H9 (cell line): ENCODE results near the gene OSBPL10. TPM values are rescaled to one million over a fixed set of nuclear protein-coding genes. Genes with fewer than 3 reads are reported as not detected.

Experiments
- DNase-seq: peaks from one replicate; pipeline ENCODE4 v3.0.0-alpha.2; 2017
- H2AFZ ChIP-seq: one replicate; pipeline ENCODE4 v1.6.1; 2013; ENCODE audit warnings: mild to moderate bottlenecking, low read length, control low read depth, moderate library complexity
- H2AK5ac ChIP-seq: 2 replicates; pipeline ENCODE4 v1.6.1; 2013; ENCODE audit warnings: low read length, control low read depth, mixed read lengths; ENCODE audit not compliant: insufficient read length
- H2BK120ac ChIP-seq: one replicate; pipeline ENCODE4 v1.6.1; 2013; ENCODE audit warnings: low read depth, mild to moderate bottlenecking, low read length, control low read depth, inconsistent platforms; ENCODE audit not compliant: poor library complexity, severe bottlenecking
- H2BK12ac ChIP-seq: 2 replicates; pipeline ENCODE4 v1.6.1; 2013; ENCODE audit warnings: low read length, control low read depth, mixed read lengths, low read depth; ENCODE audit not compliant: insufficient read length
- H2BK15ac ChIP-seq: 2 replicates; pipeline ENCODE4 v1.6.1; 2013; ENCODE audit warnings: low read depth, low read length, control low read depth
- H2BK20ac ChIP-seq: one replicate; pipeline ENCODE4 v1.6.1; 2013; ENCODE audit warnings: low read depth, mild to moderate bottlenecking, low read length, control low read depth, inconsistent platforms; ENCODE audit not compliant: poor library complexity, severe bottlenecking
- H2BK5ac ChIP-seq: 2 replicates; pipeline ENCODE4 v1.6.1; 2013; ENCODE audit warnings: low read length, control low read depth, mixed read lengths; ENCODE audit not compliant: insufficient read length
- H3K14ac ChIP-seq: 2 replicates; pipeline ENCODE4 v1.6.1; 2013; ENCODE audit warnings: low read length, control low read depth; ENCODE audit not compliant: insufficient read depth
- H3K18ac ChIP-seq: 2 replicates; pipeline ENCODE4 v1.6.1; 2013; ENCODE audit warnings: low read depth, mild to moderate bottlenecking, mixed read lengths, low read length, control low read depth; ENCODE audit not compliant: insufficient read length
- H3K23ac ChIP-seq: 2 replicates; pipeline ENCODE4 v1.6.1; 2013; ENCODE audit warnings: low read length, control low read depth, mixed read lengths, low read depth; ENCODE audit not compliant: insufficient read length
- H3K23me2 ChIP-seq: 2 replicates; pipeline ENCODE4 v1.6.1; 2013; ENCODE audit warnings: low read depth, mild to moderate bottlenecking, mixed read lengths, low read length, control low read depth; ENCODE audit not compliant: insufficient read length, poor library complexity, severe bottlenecking
- H3K27ac ChIP-seq: 2 replicates; pipeline ENCODE4 v1.5.1; 2013; ENCODE audit warnings: low read length, control low read depth, mixed read lengths, low read depth; ENCODE audit not compliant: insufficient read length
- H3K27me3 ChIP-seq: 2 replicates; pipeline ENCODE4 v1.6.1; 2013; ENCODE audit warnings: low read length, control low read depth, inconsistent platforms; ENCODE audit not compliant: insufficient read depth
- H3K4ac ChIP-seq: 2 replicates; pipeline ENCODE4 v1.6.1; 2013; ENCODE audit warnings: low read depth, mild to moderate bottlenecking, control low read depth, inconsistent platforms, low read length, moderate library complexity
- H3K4me1 ChIP-seq: 2 replicates; pipeline ENCODE4 v1.6.1; 2013; ENCODE audit warnings: low read length, control low read depth, inconsistent platforms; ENCODE audit not compliant: insufficient read depth
- H3K4me2 ChIP-seq: 2 replicates; pipeline ENCODE4 v1.6.1; 2013; ENCODE audit warnings: low read length, control low read depth, mixed read lengths; ENCODE audit not compliant: insufficient read length, insufficient read depth
- H3K56ac ChIP-seq: 2 replicates; pipeline ENCODE4 v1.6.1; 2013; ENCODE audit warnings: low read depth, mild to moderate bottlenecking, mixed read lengths, low read length, control low read depth; ENCODE audit not compliant: insufficient read length
- H3K79me1 ChIP-seq: 2 replicates; pipeline ENCODE4 v1.6.1; 2013; ENCODE audit warnings: low read depth, mild to moderate bottlenecking, moderate library complexity, low read length, control low read depth, inconsistent platforms; ENCODE audit not compliant: insufficient read depth, poor library complexity, severe bottlenecking
- H3K79me2 ChIP-seq: 2 replicates; pipeline ENCODE4 v1.6.1; 2013; ENCODE audit warnings: low read length, control low read depth, inconsistent platforms; ENCODE audit not compliant: insufficient read depth
- H3K9ac ChIP-seq: 2 replicates; pipeline ENCODE4 v1.6.1; 2013; ENCODE audit warnings: low read length, control low read depth, mixed read lengths; ENCODE audit not compliant: insufficient read length; ENCODE audit errors: extremely low read depth
- H3K9me3 ChIP-seq: one replicate; pipeline ENCODE4 v1.6.1; 2013; ENCODE audit warnings: low read depth, low read length, inconsistent platforms; ENCODE audit not compliant: control insufficient read depth
- H3T11ph ChIP-seq: one replicate; pipeline ENCODE4 v1.6.1; 2013; ENCODE audit warnings: mild to moderate bottlenecking, low read length, control low read depth, inconsistent platforms
- H4K20me1 ChIP-seq: one replicate; pipeline ENCODE4 v1.6.1; 2013; ENCODE audit not compliant: control insufficient read depth, insufficient read length, insufficient read depth
- H4K5ac ChIP-seq: 2 replicates; pipeline ENCODE4 v1.6.1; 2013; ENCODE audit warnings: low read depth, mild to moderate bottlenecking, mixed read lengths, low read length, control low read depth; ENCODE audit not compliant: insufficient read length
- H4K8ac ChIP-seq: replicated peaks from 2 replicates; pipeline ENCODE4 v1.6.1; 2013; ENCODE audit warnings: low read length, control low read depth, mixed read lengths, low read depth; ENCODE audit not compliant: insufficient read length
- H4K91ac ChIP-seq: 2 replicates; pipeline ENCODE4 v1.6.1; 2013; ENCODE audit warnings: low read depth, mild to moderate bottlenecking, moderate library complexity, mixed read lengths, low read length, control low read depth; ENCODE audit not compliant: insufficient read length
- H3K27ac Mint-ChIP-seq, 3 experiments: 2 replicates in 2 of 3; 3 replicates in 1 of 3; pipeline ENCODE4 v1.8.0; 2020 to 2021; ENCODE audit warnings: mixed read lengths in 3 of 3, mild to moderate bottlenecking in 1 of 3, moderate library complexity in 1 of 3
- H3K27me3 Mint-ChIP-seq: 2 replicates; pipeline ENCODE4 v1.8.0; 2021; ENCODE audit warnings: low read depth, mild to moderate bottlenecking, moderate library complexity, mixed read lengths
- H3K36me3 Mint-ChIP-seq, 3 experiments: 2 replicates in 2 of 3; 3 replicates in 1 of 3; pipeline ENCODE4 v1.8.0; 2020 to 2021; ENCODE audit warnings: low read depth in 3 of 3, mixed read lengths in 3 of 3; ENCODE audit not compliant: insufficient read depth in 1 of 3
- H3K4me1 Mint-ChIP-seq, 2 experiments: 2 replicates each; pipeline ENCODE4 v1.8.0; 2020; ENCODE audit warnings: mixed read lengths in 2 of 2
- H3K4me3 Mint-ChIP-seq, 2 experiments: 2 replicates in 1 of 2; 3 replicates in 1 of 2; pipeline ENCODE4 v1.8.0; 2020 to 2021; ENCODE audit warnings: mild to moderate bottlenecking in 2 of 2, mixed read lengths in 2 of 2, moderate library complexity in 1 of 2
- H3K9me3 Mint-ChIP-seq, 2 experiments: 2 replicates in 1 of 2; 3 replicates in 1 of 2; pipeline ENCODE4 v1.8.0; 2020; ENCODE audit warnings: mild to moderate bottlenecking in 2 of 2, mixed read lengths in 2 of 2, moderate library complexity in 1 of 2
- CTCF ChIP-seq: fragments of 200-600 bp; sonication (generic); conservative IDR thresholded peaks from 3 replicates; pipeline ENCODE4 v1.8.0; 2021; ENCODE audit warnings: antibody characterized with exemption, mild to moderate bottlenecking
- WGBS: extraction: QIAGEN DNeasy Blood & Tissue Kit; methylation state at CpG from one replicate; pipeline ENCODE4 v1.1.7; 2013; ENCODE audit warnings: missing lambda C conversion rate, low lambda C conversion rate, mixed read lengths; ENCODE audit not compliant: insufficient read length; ENCODE audit errors: extremely low coverage; 5-methylcytosine and 5-hydroxymethylcytosine counted together
- total RNA-seq: library from RNA; stranded (reverse); gene quantifications from 2 replicates; pipeline ENCODE4 v1.2.1, GENCODE V29; 2021

OSBPL10 gene
- total RNA-seq, 1 experiment from 2014 or later = 42.7 TPM

GRCh38 chr3:31621314-31621713 is 359.7 kb downstream of the OSBPL10 start:
- Histone ChIP-seq H4K5ac (no peak overlapping the region), H4K8ac (no peak overlapping the region), H3T11ph (no peak overlapping the region), H2BK15ac (no peak overlapping the region), H2BK120ac (no peak overlapping the region), H3K4me1 (peaks cover 2% of the 10 kb centered on the region; the same call in 1 of the 2 replicates), H3K79me1 (no peaks in the 10 kb centered on the region), H3K4ac (no peak overlapping the region), H3K9ac (no peak overlapping the region), H4K91ac (no peak overlapping the region), H2AFZ (no peak overlapping the region), H2BK20ac (no peak overlapping the region), H3K9me3 (no peaks in the 10 kb centered on the region), H3K56ac (no peak overlapping the region), H3K4me2 (no peak overlapping the region), H2BK12ac (no peak overlapping the region), H3K14ac (no peak overlapping the region), H2AK5ac (no peak overlapping the region), H3K23me2 (no peaks in the 10 kb centered on the region), H2BK5ac (no peak overlapping the region), H3K18ac (no peak overlapping the region), H3K27me3 (no peaks in the 10 kb centered on the region), H4K20me1 (no peaks in the 10 kb centered on the region), H3K27ac (no peak overlapping the region), H3K23ac (no peak overlapping the region), H3K79me2 (no peaks in the 10 kb centered on the region)
- Mint-ChIP-seq H3K4me1 (peaks cover 32 to 41% of the 10 kb centered on the region in 2 experiments), H3K27me3 (no peaks in the 10 kb centered on the region), H3K36me3 (peaks cover 1 to 22% (median 16%) of the 10 kb centered on the region in 3 experiments; a peak in 5 of 7 replicates), H3K4me3 (no peak overlapping the region), H3K9me3 (no peaks in the 10 kb centered on the region; a peak in 1 of 5 replicates), H3K27ac (no peak overlapping the region)
- no peak for TF ChIP-seq CTCF
- no peak for DNase-seq
- no CpG with 5 or more reads among the region's 3 CpGs for WGBS
